ENCODE measurements around the gene CCDC71L.

CCDC71L gene

GRCh38 chr7:106655703-106656498, 5.1 kb downstream of the CCDC71L start:
- DNase-seq (ENCODE audit: insufficient read length, low spot score) (no peak), FAIRE-seq (no peak)
- TF ChIP-seq CTCF (IDR thresholded peaks at IDR 0.05; ENCODE audit: insufficient read depth, missing control alignments): no peak

- TF ChIP-seq CTCF (IDR thresholded peaks at IDR 0.05; ENCODE audit: insufficient read depth, missing control alignments): no peak
- DNase-seq (ENCODE audit: insufficient read length, low spot score) (no peak), FAIRE-seq (no peak)
Measured at GRCh38 chr7:106653488-106653887, 7.5 kb downstream of the CCDC71L start.

DNA sequence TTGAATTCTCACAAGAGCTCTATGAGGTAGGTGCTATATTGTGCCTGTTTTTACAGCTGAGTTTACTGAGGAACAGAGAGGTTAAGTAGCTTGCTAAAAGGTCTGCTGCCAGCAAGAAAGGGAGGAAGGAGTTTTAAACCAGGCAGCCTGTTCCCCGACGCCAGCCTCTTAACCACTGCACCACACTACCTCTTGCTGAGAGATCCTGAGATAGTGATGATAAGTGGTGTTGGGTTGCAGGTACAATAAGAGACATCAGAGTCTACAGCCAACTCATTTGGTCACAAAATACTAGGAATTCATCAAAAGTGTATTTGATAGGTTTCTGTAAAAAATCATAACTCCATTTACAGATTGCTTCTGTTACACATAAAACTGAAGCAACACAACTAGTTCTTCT, 8.0 kb downstream of the CCDC71L start:
- no peak for TF ChIP-seq CTCF (IDR thresholded peaks at IDR 0.05; ENCODE audit: insufficient read depth, missing control alignments)
- DNase-seq (ENCODE audit: insufficient read length, low spot score): no peak
- no peak for FAIRE-seq

DNA sequence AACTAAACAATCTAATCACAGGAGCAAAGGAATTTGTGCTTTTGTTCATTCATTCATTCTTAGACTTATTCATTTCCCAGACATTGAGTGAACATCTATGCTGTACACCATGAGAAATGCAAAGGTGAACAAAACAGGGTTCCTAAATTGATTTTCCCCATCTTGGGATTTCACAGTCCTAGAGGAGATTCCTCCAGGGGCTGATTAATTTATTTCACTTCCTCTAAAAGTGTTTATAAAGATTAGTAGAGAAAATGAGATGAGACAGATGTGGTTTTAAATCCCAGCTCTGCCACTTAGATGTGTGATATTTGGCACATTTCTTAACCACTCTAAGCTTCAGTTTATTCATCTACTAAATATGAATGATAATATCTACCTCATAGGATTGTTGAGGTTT, 8.9 kb downstream of the CCDC71L start:
- FAIRE-seq (no peak), DNase-seq (ENCODE audit: insufficient read length, low spot score) (no peak)
- no peak for TF ChIP-seq CTCF (IDR thresholded peaks at IDR 0.05; ENCODE audit: insufficient read depth, missing control alignments)

DNA sequence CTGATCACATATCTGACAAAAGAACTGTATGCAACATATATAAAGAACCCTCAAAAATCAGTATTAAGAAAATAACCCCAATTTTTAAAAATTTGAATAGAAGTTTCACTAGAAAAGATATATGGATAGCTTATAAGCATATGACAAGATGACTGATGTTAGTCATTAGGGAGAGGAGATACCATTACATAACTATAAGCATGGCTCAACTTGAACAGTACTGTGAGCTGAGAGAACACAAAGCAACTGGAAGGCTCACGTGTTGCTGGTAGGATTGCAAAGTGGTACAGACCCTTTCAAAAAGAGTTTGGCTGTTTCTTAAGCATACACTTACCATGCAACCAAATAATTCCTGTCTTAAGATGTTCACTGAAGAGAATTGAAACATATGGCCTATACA, 14.7 kb downstream of the CCDC71L start:
- no peak for DNase-seq (ENCODE audit: insufficient read length, low spot score)
- no peak for FAIRE-seq
- TF ChIP-seq CTCF (IDR thresholded peaks at IDR 0.05; ENCODE audit: insufficient read depth, missing control alignments): no peak

GRCh38 chr7:106644999-106645398, 16.0 kb downstream of the CCDC71L start:
- DNase-seq (ENCODE audit: insufficient read length, low spot score) (no peak), FAIRE-seq (no peak)
- no peak for TF ChIP-seq CTCF (IDR thresholded peaks at IDR 0.05; ENCODE audit: insufficient read depth, missing control alignments)

DNA sequence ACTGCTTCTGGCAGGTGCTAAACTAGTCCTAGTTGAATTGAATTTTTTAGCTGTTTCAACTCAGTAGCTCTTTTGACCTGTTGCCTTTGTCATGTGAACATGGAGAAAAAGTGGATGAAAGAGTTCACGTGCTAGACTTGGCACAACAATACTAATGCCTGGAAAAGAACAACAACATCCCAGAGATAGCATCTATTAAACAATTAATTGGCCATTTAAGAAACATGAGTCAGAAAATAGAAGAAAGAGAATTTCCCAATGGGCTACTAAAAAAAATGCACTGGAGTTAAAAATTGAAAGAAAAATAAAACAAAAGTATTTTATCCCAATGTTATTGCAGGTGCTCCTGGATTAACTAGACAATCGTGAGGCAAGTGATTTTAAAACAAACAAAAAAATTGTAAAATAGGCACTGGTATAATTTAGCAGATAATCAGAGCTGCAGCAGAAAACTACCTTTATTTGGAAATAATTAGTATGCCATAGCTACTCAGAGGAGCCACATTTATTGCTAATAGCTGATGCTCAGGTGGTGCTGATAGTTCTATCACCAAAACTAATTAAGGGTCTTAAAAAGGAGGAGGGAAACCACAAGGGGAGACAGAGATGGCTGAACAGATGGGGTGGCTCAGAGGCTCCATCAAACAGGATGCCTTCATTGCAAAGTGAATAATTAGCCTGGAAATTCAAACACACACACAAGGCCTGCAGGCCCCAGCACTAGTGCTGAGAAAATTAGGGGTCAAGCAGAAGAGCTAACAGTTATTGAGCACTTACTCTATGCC, 17.6 kb downstream of the CCDC71L start:
- FAIRE-seq (no peak), DNase-seq (ENCODE audit: insufficient read length, low spot score) (no peak)
- TF ChIP-seq CTCF (IDR thresholded peaks at IDR 0.05; ENCODE audit: insufficient read depth, missing control alignments): no peak
